Skin of body (tissue), 2 donors: ENCODE results near the gene COPS3. TPM values are rescaled to one million over a fixed set of nuclear protein-coding genes. Genes with fewer than 3 reads are reported as not detected.
A peak's percentile ranks its signal among the peaks of the same experiment; 100 is the strongest.

Experiments used
- DNase-seq: peaks from one replicate; lab custom pipeline; 2025; lab: John Stamatoyannopoulos, UW
- total RNA-seq: library from RNA; depleted of rRNA; stranded (reverse); fragments of >200 nt; gene quantifications from one replicate; pipeline ENCODE4 v1.2.3, GENCODE V29; 2014

Gene COPS3
- total RNA-seq, 1 donor from 2014 or later, result 58.9 TPM

- DNase-seq, result no peak
Observed at GRCh38 chr17:17246879-17247278, 34.2 kb downstream of the COPS3 start.

- no peak for DNase-seq
Observed at GRCh38 chr17:17243163-17243562, 37.9 kb downstream of the COPS3 start.

GRCh38 chr17:17242246-17242645 lies 38.8 kb downstream of the COPS3 start:
- no peak for DNase-seq

DNA sequence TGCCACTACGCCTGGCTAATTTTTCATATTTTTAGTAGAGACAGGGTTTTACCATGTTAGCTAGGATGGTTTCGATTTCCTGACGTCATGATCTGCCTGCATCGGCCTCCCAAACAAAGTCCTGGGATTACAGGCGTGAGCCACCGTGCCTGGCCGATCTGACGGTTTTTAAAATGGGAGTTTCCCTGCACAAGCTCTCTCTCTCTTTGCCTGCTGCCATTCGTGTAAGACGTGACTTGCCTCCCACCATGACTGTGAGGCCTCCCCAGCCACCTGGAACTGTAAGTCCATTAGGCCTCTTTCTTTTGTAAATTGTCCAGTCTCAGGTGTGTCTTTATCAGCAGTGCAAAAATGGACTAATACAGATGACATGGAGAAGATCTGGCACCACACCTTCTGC lies 39.4 kb downstream of the COPS3 start:
- DNase-seq, result no peak

DNA sequence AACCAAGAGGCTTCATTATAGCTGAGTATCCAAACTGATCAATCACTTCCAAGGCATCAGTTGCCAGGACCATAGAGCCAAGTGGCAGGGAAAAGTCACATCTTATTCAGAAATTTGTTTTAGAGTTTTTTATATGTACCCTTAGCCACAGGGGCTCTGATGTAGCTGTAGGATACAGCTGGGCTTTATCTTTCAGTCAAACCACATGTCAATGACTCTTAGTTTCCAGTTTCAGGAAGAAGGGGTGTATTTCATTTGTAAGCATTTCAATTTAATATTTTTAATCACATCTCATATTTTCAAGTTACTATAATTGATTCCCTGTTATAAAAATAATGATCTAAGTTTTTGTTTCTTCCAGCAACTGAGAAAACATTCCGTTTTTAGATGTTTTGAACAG lies 41.2 kb downstream of the COPS3 start:
- DNase-seq, result no peak

DNA sequence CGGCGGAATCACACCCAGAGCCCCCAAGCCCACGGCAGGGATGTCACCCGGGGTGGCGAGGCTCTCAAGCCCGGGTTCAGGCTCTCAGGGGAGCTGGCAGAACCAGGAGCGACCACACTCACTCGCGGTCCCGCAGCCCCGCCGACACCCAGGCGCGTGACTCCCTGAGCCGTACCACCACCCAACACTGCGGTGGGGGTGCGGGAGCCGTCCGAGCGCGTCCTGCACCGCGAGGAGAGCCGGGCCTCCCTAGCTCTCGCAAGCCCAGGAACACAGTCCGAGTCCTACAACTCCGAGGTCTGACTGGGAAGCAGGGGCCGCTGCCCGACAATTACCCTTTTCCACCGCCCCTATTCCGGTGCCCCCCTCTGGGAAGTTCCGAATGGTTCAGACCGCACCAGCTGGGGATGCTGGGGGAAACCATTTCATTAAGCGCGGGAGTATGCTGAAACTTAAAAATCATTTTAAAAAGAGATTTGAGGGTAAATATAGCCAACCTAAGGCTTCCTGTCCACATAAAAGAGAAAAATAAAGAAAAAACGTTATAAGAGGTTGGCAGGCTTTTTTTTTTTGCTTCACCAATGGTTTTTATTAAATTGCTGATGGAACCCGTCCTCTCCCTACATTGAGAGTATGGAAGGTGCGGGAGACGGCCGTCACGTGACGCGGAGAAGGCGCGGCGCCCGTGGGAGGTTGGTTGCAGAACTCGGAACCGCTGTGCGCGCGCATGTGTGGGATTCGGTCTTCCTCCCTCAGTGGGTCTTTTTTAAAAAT lies 43.8 kb downstream of the COPS3 start, which contains the start of gene FLCN:
TSS of gene FLCN (minus strand) at position 143 of the 774 bp plus-strand sequence. CDS start 9,031 bp downstream, outside the sequence.
- DNase-seq, result peak; percentile 94

- DNase-seq, result no peak
Observed at GRCh38 chr17:17236295-17237025, 44.6 kb downstream of the COPS3 start.

GRCh38 chr17:17235212-17236174 lies 45.6 kb downstream of the COPS3 start:
- no peak for DNase-seq

DNA sequence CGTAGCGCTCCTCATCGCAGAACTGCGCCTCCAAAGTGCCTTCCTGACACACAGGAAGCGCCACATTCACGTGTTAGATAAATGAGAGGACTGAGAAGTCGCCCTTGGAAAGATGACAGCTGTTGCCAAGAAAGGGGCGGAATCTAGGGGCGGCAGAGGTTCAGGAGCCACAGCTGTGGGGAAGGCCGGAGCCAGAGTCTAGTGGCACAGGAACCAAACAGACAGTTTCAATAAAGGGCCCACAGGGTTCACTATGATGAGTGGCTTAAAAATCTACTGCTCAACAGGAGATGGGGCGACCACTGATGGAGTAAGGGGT lies 48.8 kb downstream of the COPS3 start:
- no peak for DNase-seq

DNA sequence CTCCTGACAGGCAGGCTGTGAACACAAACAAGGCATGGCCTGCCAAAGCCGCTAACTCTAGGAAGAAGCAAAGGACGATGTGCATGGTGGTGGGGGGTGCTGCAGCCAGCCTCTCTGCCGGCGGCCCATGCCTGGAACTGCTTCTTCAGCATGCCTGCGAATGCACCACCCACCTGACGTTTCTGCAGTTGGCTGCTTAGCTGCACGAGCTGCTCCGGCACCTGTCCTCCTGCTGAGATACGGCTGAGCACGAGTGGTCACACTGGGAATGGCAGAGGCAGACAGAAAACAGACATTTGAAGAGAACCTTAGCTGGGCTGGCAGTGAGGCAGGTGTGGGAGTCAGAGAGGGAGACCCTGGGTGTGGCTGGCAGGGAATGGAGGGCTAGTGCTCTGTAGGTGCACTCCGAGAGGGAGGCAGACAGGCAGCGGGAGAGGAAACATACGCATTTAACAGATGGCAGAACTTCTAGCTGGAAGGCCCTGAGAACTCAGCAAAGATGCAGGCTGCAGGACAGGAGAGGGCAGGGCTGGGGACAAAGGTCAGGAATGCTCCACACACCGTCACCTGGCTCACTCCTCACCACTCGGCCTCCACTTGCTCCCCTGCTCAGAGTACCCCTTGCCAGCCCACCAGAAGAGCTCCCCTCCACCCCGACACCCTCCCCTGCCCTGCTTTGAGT lies 49.3 kb downstream of the COPS3 start:
- DNase-seq, result no peak

DNA sequence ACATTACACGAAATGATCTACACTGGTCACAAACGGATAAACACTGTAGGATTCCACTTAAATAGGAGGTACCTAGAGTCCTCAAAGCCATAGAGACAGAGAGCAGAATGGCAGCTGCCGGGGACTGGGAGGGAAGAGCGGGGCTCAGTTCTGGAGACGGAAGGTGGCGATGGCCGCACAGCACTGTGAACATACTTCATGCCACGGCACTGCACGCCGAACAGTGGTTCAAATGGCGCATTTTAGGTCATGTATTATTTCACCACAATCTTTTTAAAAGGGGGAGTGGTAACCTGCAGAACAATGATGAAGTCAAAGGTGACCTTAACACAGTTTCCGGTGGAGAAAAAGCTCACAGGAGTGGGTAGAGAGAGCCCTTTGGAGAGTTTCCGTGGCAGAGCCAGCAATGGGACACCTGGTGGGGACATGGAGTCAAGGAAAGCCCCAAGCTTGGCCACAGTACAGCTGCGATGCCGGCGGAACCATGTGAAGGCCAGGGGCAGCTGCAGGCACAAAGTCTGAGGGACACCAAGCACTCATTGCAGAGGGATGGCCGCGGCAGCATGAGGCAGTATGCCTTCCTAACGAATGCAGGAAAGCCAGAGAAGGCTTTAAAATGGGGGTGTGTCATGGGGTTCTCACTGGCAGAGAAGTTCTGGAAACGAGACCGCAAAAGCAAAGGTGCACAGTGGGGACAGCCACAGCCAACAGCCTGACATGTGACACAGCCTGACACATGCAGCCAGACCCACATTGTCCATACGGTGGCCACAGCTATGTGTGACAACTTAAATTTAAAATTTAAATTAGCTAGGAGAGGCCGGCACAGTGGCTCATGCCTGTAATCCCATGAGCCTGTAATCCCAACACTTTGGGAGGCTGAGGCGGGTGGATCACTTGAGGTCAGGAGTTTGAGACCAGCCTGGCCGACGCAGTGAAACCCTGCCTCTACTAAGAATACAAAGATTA lies 51.3 kb downstream of the COPS3 start:
- no peak for DNase-seq

DNA sequence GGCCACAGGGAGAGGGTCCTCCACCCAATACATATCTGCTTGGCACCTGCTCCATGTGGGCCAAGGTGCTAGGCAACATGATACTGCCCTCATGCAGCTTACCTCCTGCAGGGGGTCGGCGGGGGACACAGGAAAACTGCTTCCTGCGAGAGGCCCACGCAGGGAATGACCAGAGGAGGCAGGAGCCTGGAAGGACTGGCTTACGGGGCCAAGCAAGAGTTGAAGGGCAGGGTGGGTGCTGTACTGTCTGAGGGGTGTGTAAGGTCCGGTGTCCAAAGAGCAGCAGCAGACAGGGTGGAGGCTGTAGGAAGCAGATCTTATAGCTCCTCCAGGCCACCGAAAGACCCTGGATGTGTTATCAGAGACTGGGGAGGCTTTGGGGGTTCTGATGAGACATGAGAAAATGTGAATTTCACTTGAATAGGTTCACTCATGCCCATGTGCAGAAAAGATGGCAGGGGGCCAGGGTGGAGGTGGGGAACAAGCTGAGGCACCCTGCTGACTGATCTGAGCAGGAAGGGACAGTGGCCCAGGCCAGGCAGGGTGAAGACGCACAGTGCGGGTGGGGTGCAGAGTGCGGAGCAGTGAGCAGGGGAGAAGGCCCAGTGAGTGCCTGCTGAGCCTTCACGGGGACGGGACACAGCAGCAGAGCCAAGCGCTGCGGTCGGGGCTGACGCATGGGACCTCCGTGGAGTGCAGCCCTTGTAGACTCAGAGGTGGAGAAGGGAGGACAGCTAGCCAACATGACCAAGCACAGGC lies 52.3 kb downstream of the COPS3 start:
- DNase-seq, result no peak

- DNase-seq, result no peak
Observed at GRCh38 chr17:17227608-17228520, 53.2 kb downstream of the COPS3 start.

- no peak for DNase-seq
Observed at GRCh38 chr17:17226451-17227265, 54.4 kb downstream of the COPS3 start.

DNA sequence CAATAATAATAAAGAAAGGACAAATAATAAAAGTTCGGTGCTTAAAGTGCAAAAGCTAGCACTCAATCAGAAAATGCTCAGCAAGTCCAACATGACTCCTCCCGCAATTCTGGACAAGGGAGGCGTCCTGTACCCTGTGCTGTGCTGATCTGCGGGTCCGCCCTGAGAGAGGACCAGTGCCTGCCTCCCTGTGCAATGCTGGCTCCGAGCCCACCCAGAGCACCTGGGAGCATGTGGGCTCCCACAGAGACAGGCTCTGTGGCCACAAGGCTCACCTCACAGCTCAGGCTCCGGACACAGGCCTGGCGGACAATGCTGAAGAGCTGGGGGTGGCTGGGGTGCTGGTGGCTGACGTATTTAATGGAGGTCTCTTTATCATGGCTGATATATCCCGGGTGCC lies 55.1 kb downstream of the COPS3 start:
- DNase-seq, result no peak

- DNase-seq, result no peak
Observed at GRCh38 chr17:17224137-17224536, 56.9 kb downstream of the COPS3 start.

DNA sequence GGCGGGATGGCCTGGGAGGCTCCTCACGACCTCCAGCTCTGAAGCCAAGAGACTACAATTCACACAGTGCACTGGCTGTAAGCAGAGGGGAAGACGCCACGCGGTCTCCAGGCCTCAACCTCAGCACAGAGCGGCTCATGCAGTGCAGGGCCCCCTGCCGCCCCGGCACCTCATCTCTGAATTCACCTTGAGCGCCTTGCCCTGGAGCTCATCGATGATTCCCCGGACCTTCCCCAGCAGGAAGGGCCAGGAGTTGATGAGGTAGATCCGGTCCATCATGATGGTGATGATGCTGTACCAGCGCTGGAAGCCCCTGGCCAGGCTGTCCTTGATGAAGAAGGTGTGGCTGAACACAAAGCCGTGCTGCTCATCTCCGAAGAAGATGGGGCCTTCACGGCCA lies 57.3 kb downstream of the COPS3 start:
- DNase-seq, result no peak
